SK-N-SH (cell line): ENCODE data around the gene CD36. TPM values are rescaled to one million over a fixed set of nuclear protein-coding genes. Genes with fewer than 3 reads are reported as not detected.

Source experiments
- CTCF ChIA-PET: fragments of 300-600, 350-600 bp; formaldehyde crosslinking; extraction: SDS; loops from one replicate; lab custom pipeline; 2021; lab: Yijun Ruan, JAX
- POLR2A ChIA-PET: fragments of 350-600 bp; sonication (Branson Sonifier 250); formaldehyde crosslinking; extraction: SDS; loops from one replicate; lab custom pipeline; 2020; ENCODE audit warnings: antibody characterized with exemption, inconsistent platforms; lab: Yijun Ruan, JAX
- DNase-seq: peaks from one replicate; pipeline ENCODE4 v3.0.0; 2012
- H2AFZ ChIP-seq: fragments of 200-600 bp; sonication (generic); 2 replicates; pipeline ENCODE4 v1.8.1; 2016; ENCODE audit warnings: antibody characterized with exemption, mild to moderate bottlenecking, low read depth
- H3F3A ChIP-seq: fragments of 200-600 bp; sonication (generic); replicated peaks from 2 replicates; pipeline ENCODE3; 2016; ENCODE audit warnings: antibody characterized with exemption, mild to moderate bottlenecking; ENCODE audit not compliant: insufficient read depth
- H3K27ac ChIP-seq, 2 experiments: fragments of 200-500 bp in 1 of 2; fragments of 200-600 bp in 1 of 2; sonication (Bioruptor generic) in 1 of 2; sonication (generic), shearing (Covaris generic) in 1 of 2; 2 replicates each; pipeline versions ENCODE4 v1.5.1 to v1.6.1; 2014 to 2016; ENCODE audit warnings: low read depth in 2 of 2, inconsistent platforms in 1 of 2, low read length in 1 of 2, mild to moderate bottlenecking in 1 of 2, mixed read lengths in 1 of 2
- H3K27me3 ChIP-seq: fragments of 200-600 bp; sonication (generic), shearing (Covaris generic); 2 replicates; pipeline ENCODE4 v1.6.1; 2016; ENCODE audit warnings: mixed run types; ENCODE audit not compliant: insufficient read depth
- H3K36me3 ChIP-seq, 2 experiments: fragments of 200-500 bp in 1 of 2; fragments of 200-600 bp in 1 of 2; sonication (Bioruptor generic) in 1 of 2; sonication (generic) in 1 of 2; replicated peaks in 1 of 2; 2 replicates each; pipeline versions ENCODE3 to v1.5.1; 2014 to 2016; ENCODE audit warnings: low read length in 1 of 2, mild to moderate bottlenecking in 1 of 2; ENCODE audit not compliant: insufficient read depth in 2 of 2, control insufficient read depth in 1 of 2
- H3K4me1 ChIP-seq, 2 experiments: fragments of 200-500 bp in 1 of 2; fragments of 200-600 bp in 1 of 2; sonication (Bioruptor generic) in 1 of 2; sonication (generic), shearing (Covaris generic) in 1 of 2; 2 replicates each; pipeline versions ENCODE4 v1.5.1 to v1.6.1; 2014 to 2016; ENCODE audit warnings: low read depth in 1 of 2, low read length in 1 of 2, mixed run types in 1 of 2; ENCODE audit not compliant: insufficient read depth in 2 of 2, control insufficient read depth in 1 of 2
- H3K4me2 ChIP-seq: fragments of 200-600 bp; sonication (generic), shearing (Covaris generic); 2 replicates; pipeline ENCODE4 v1.6.1; 2017; ENCODE audit warnings: mixed run types
- H3K4me3 ChIP-seq, 2 experiments: fragments of 200-500 bp in 1 of 2; fragments of 200-600 bp in 1 of 2; sonication (Bioruptor generic) in 1 of 2; sonication (generic), shearing (Covaris generic) in 1 of 2; 2 replicates each; pipeline versions ENCODE4 v1.5.1 to v1.8.1; 2014 to 2016; ENCODE audit warnings: low read depth in 2 of 2, inconsistent platforms in 1 of 2, low read length in 1 of 2, mild to moderate bottlenecking in 1 of 2, mixed read lengths in 1 of 2, moderate library complexity in 1 of 2
- H3K79me2 ChIP-seq: fragments of 200-600 bp; sonication (generic); 2 replicates; pipeline ENCODE4 v1.8.1; 2017; ENCODE audit warnings: mild to moderate bottlenecking; ENCODE audit not compliant: insufficient read depth
- H3K9ac ChIP-seq: fragments of 200-600 bp; sonication (generic); 2 replicates; pipeline ENCODE4 v1.6.1; 2017; ENCODE audit warnings: mixed run types
- H3K9me2 ChIP-seq: fragments of 200-600 bp; sonication (generic); 2 replicates; pipeline ENCODE4 v1.6.1; 2017; ENCODE audit warnings: mixed run types
- H3K9me3 ChIP-seq: fragments of 200-600 bp; sonication (generic); 2 replicates; pipeline ENCODE4 v1.6.1; 2017; ENCODE audit warnings: mixed run types, mild to moderate bottlenecking, moderate library complexity
- H4K20me1 ChIP-seq: fragments of 200-600 bp; sonication (generic); 2 replicates; pipeline ENCODE4 v1.6.1; 2017; ENCODE audit warnings: mild to moderate bottlenecking, mixed run types; ENCODE audit not compliant: insufficient read depth
- ELF1 ChIP-seq: IDR thresholded peaks from 2 replicates; pipeline ENCODE4 v1.4.0; 2012
- EP300 ChIP-seq, 2 experiments: IDR thresholded peaks; 2 replicates each; pipeline versions ENCODE4 v1.4.0 to v1.6.1; 2012; ENCODE audit warnings: borderline replicate concordance in 1 of 2, low read depth in 1 of 2, low read length in 1 of 2
- EZH2phosphoT487 ChIP-seq: fragments of 200-600 bp; sonication (generic); IDR thresholded peaks from 2 replicates; pipeline ENCODE4 v1.6.1; 2017; ENCODE audit warnings: low read depth, mixed run types, mild to moderate bottlenecking, antibody characterized with exemption, moderate library complexity, borderline replicate concordance
- GABPA ChIP-seq: IDR thresholded peaks from 2 replicates; pipeline ENCODE4 v1.4.0; 2012; ENCODE audit warnings: low read depth, mild to moderate bottlenecking
- GATA2 ChIP-seq: sonication (generic); formaldehyde crosslinking; IDR thresholded peaks from 2 replicates; pipeline ENCODE4 v1.5.0; 2020; ENCODE audit warnings: mild to moderate bottlenecking, missing genetic modification reagents
- MEF2A ChIP-seq: IDR thresholded peaks from 2 replicates; pipeline ENCODE4 v1.4.0; 2012; ENCODE audit warnings: low read depth, borderline replicate concordance
- MXI1 ChIP-seq: IDR thresholded peaks from 2 replicates; pipeline ENCODE4 v1.6.1; 2012; ENCODE audit warnings: mild to moderate bottlenecking, low read depth, low read length, improper control_type of control experiment
- NFIC ChIP-seq: IDR thresholded peaks from 2 replicates; pipeline ENCODE4 v1.4.0; 2012; ENCODE audit warnings: borderline replicate concordance
- NRF1 ChIP-seq: IDR thresholded peaks from 2 replicates; pipeline ENCODE4 v1.6.1; 2012; ENCODE audit warnings: low read depth, mild to moderate bottlenecking, low read length
- POLR2AphosphoS5 ChIP-seq: IDR thresholded peaks from 2 replicates; pipeline ENCODE4 v1.6.1; 2012; ENCODE audit warnings: low read depth, low read length
- SIN3A ChIP-seq: IDR thresholded peaks from 2 replicates; pipeline ENCODE4 v1.6.1; 2012; ENCODE audit warnings: low read depth, mild to moderate bottlenecking, low read length, moderate library complexity, borderline replicate concordance
- SMC3 ChIP-seq: IDR thresholded peaks from 2 replicates; pipeline ENCODE4 v1.6.1; 2012; ENCODE audit warnings: low read depth, low read length, improper control_type of control experiment
- TCF12 ChIP-seq: IDR thresholded peaks from 2 replicates; pipeline ENCODE4 v1.4.0; 2012
- TEAD4 ChIP-seq: IDR thresholded peaks from 2 replicates; pipeline ENCODE4 v1.4.0; 2012; ENCODE audit warnings: mild to moderate bottlenecking, borderline replicate concordance; ENCODE audit not compliant: insufficient read depth
- WGBS: methylation state at CpG from one replicate; pipeline ENCODE4 v1.1.6; 2017; ENCODE audit warnings: low lambda C conversion rate; 5-methylcytosine and 5-hydroxymethylcytosine counted together
- polyA plus RNA-seq, 3 experiments: library from polyadenylated mRNA; depleted of rRNA; stranded (reverse); fragments of >200 nt; gene quantifications; 2 replicates each; pipeline ENCODE4 v1.2.3, GENCODE V29; 2012
- TF ChIP-seq, protein P1 (sequence below): IDR thresholded peaks from 2 replicates; pipeline ENCODE4 v1.4.0; 2012; ENCODE audit warnings: low read depth
- TF ChIP-seq, protein P2 (sequence below): IDR thresholded peaks from 2 replicates; pipeline ENCODE4 v1.4.0; 2012; ENCODE audit warnings: low read depth, borderline replicate concordance
- TF ChIP-seq, protein P3 (sequence below): fragments of 150-350 bp; IDR thresholded peaks from 2 replicates; pipeline ENCODE4 v1.6.1; 2016; ENCODE audit warnings: mild to moderate bottlenecking, low read depth, low read length
- TF ChIP-seq, protein P4 (sequence below): IDR thresholded peaks from 2 replicates; pipeline ENCODE4; 2012

CD36 gene
- polyA plus RNA-seq, 1 of the 3 experiments (the other 2 are of a cell fraction): 0.10 TPM

DNA sequence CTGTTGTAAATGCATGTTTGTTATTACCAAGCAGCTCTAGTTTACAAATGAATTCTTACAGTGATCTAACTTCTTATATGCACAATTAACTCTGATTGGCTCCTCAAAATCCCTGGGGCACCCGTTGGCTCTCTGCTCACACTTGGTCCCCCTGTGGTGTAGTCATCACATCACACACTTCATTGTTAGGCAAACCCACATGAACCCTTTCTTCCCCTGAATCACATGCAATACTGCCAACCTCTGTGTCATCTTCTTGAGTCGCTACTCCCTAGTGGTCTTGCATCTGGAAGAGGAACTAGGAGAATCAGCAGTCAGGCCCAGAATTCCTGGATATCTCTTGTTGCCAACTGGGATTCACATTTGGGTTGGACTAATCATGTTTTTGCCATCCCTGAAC, 73.1 kb downstream of the CD36 start:
- WGBS: 87% methylated on average over 2 of the region's 2 CpGs
- Histone ChIP-seq H3K4me2 (no peak overlapping the region), H3K9ac (no peak overlapping the region), H3K79me2 (no peaks in the 10 kb centered on the region), H3K9me2 (no peaks in the 10 kb centered on the region), H3F3A (no peaks in the 10 kb centered on the region), H3K27me3 (no peaks in the 10 kb centered on the region), H4K20me1 (no peaks in the 10 kb centered on the region), H3K4me3 (no peak overlapping the region), H3K27ac (no peak overlapping the region), H3K9me3 (no peaks in the 10 kb centered on the region), H3K4me1 (no peaks in the 10 kb centered on the region), H2AFZ (no peak overlapping the region), H3K36me3 (no peaks in the 10 kb centered on the region)
- no peak for TF ChIP-seq EZH2phosphoT487
- TF ChIP-seq, protein P1, sequence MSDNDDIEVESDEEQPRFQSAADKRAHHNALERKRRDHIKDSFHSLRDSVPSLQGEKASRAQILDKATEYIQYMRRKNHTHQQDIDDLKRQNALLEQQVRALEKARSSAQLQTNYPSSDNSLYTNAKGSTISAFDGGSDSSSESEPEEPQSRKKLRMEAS: no peak
- TF ChIP-seq, protein P2, sequence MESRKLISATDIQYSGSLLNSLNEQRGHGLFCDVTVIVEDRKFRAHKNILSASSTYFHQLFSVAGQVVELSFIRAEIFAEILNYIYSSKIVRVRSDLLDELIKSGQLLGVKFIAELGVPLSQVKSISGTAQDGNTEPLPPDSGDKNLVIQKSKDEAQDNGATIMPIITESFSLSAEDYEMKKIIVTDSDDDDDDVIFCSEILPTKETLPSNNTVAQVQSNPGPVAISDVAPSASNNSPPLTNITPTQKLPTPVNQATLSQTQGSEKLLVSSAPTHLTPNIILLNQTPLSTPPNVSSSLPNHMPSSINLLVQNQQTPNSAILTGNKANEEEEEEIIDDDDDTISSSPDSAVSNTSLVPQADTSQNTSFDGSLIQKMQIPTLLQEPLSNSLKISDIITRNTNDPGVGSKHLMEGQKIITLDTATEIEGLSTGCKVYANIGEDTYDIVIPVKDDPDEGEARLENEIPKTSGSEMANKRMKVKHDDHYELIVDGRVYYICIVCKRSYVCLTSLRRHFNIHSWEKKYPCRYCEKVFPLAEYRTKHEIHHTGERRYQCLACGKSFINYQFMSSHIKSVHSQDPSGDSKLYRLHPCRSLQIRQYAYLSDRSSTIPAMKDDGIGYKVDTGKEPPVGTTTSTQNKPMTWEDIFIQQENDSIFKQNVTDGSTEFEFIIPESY: no peak
- TF ChIP-seq MXI1: no peak
- TF ChIP-seq SIN3A: no peak
- TF ChIP-seq GABPA: no peak
- no peak for TF ChIP-seq GATA2 (CRISPR knock-in tag)
- no peak for TF ChIP-seq EP300 (IDR thresholded peaks at IDR 0.05; ENCODE audit: borderline replicate concordance in 1 of 2, low read depth in 1 of 2, low read length in 1 of 2)
- TF ChIP-seq NRF1: no peak
- no peak for TF ChIP-seq TEAD4
- TF ChIP-seq, protein P3, sequence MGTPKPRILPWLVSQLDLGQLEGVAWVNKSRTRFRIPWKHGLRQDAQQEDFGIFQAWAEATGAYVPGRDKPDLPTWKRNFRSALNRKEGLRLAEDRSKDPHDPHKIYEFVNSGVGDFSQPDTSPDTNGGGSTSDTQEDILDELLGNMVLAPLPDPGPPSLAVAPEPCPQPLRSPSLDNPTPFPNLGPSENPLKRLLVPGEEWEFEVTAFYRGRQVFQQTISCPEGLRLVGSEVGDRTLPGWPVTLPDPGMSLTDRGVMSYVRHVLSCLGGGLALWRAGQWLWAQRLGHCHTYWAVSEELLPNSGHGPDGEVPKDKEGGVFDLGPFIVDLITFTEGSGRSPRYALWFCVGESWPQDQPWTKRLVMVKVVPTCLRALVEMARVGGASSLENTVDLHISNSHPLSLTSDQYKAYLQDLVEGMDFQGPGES: no peak
- TF ChIP-seq, protein P4, sequence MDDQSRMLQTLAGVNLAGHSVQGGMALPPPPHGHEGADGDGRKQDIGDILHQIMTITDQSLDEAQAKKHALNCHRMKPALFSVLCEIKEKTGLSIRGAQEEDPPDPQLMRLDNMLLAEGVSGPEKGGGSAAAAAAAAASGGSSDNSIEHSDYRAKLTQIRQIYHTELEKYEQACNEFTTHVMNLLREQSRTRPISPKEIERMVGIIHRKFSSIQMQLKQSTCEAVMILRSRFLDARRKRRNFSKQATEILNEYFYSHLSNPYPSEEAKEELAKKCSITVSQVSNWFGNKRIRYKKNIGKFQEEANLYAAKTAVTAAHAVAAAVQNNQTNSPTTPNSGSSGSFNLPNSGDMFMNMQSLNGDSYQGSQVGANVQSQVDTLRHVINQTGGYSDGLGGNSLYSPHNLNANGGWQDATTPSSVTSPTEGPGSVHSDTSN: no peak
- no peak for TF ChIP-seq ELF1
- no peak for TF ChIP-seq MEF2A
- TF ChIP-seq SMC3: no peak
- no peak for TF ChIP-seq TCF12
- TF ChIP-seq NFIC: no peak
- TF ChIP-seq POLR2AphosphoS5: no peak
- ChIA-PET CTCF (interaction anchor here (1.4 kb wide), 1 partner anchor 758 kb away, joined by 4 read pairs; no protein-coding TSS in a partner anchor), POLR2A (no interaction called here)
- DNase-seq: no peak
